Stomach (tissue), 9 donors: ENCODE measurements around the gene PFDN2. TPM values are rescaled to one million over a fixed set of nuclear protein-coding genes. Genes with fewer than 3 reads are reported as not detected.
A peak's percentile ranks its signal among the peaks of the same experiment; 100 is the strongest.

ENCODE experiments used
- DNase-seq, 2 donors: peaks; one replicate each; pipeline versions ENCODE4 v3.0.0 to v3.0.0-alpha.2; 2013 to 2019
- H3K27ac ChIP-seq, 5 donors: fragments of 200-600 bp in 4 of 5; sonication (generic) in 4 of 5; one replicate each; pipeline ENCODE4 v1.5.1; 2013 to 2019; ENCODE audit warnings: mild to moderate bottlenecking in 1 of 5, moderate library complexity in 1 of 5
- H3K27me3 ChIP-seq, 3 donors: fragments of 200-600 bp; sonication (generic); one replicate each; pipeline ENCODE4 v1.5.1; 2017 to 2019; ENCODE audit warnings: mixed run types in 1 of 3
- H3K36me3 ChIP-seq, 4 donors: fragments of 200-600 bp; sonication (generic); 1 replicate in 3 of 4; 2 replicates in 1 of 4; pipeline ENCODE4 v1.5.1; 2016 to 2019
- H3K4me1 ChIP-seq, 4 donors: fragments of 200-600 bp; sonication (generic); one replicate each; pipeline ENCODE4 v1.5.1; 2016 to 2019
- H3K4me3 ChIP-seq, 4 donors: fragments of 200-600 bp; sonication (generic) in 3 of 4; one replicate each; pipeline ENCODE4 v1.5.1; 2016 to 2019; ENCODE audit warnings: mild to moderate bottlenecking in 1 of 4
- H3K9me3 ChIP-seq, 4 donors: fragments of 200-600 bp; sonication (generic); one replicate each; pipeline ENCODE4 v1.5.1; 2016 to 2019
- CTCF ChIP-seq, 7 experiments: fragments of 450-650 bp in 4 of 7; fragments of 200-600 bp in 3 of 7; sonication (generic) in 3 of 7; IDR thresholded peaks; one replicate each; pipeline ENCODE4 v1.5.1; 2016 to 2019; ENCODE audit warnings: antibody characterized with exemption in 7 of 7, control low read depth in 2 of 7, mild to moderate bottlenecking in 1 of 7
- EP300 ChIP-seq: sonication (generic); formaldehyde crosslinking; IDR thresholded peaks from one replicate; pipeline ENCODE4 v1.6.1; 2017; ENCODE audit warnings: antibody characterized with exemption
- POLR2A ChIP-seq, 4 donors: fragments of 450-650 bp; IDR thresholded peaks; one replicate each; pipeline ENCODE4 v1.6.1; 2016; ENCODE audit warnings: antibody characterized with exemption in 4 of 4, control low read depth in 2 of 4, mild to moderate bottlenecking in 1 of 4, moderate library complexity in 1 of 4
- POLR2AphosphoS5 ChIP-seq, 3 donors: sonication (generic); formaldehyde crosslinking; IDR thresholded peaks; one replicate each; pipeline ENCODE4 v1.6.1; 2016; ENCODE audit warnings: antibody characterized with exemption in 3 of 3
- WGBS, 5 donors: extraction: QIAGEN DNeasy Blood & Tissue Kit in 3 of 5; methylation state at CpG; one replicate each; pipeline versions ENCODE4 v1.1.5 to v1.1.7; 2013 to 2018; 5-methylcytosine and 5-hydroxymethylcytosine counted together
- intact Hi-C: fragments of 100-400 bp; cut with DNase I; formaldehyde crosslinking; loops from one replicate; pipeline ENCODE4 v1.15.1; 2023; ENCODE audit warnings: low total_unique reads
- polyA plus RNA-seq, 3 donors: library from polyadenylated mRNA; stranded (reverse); fragments of 200-250 nt; gene quantifications; one replicate each; pipeline ENCODE4 v1.2.3, GENCODE V29; 2013
- total RNA-seq, 5 donors: library from RNA; depleted of rRNA; stranded (reverse); fragments of >200 nt; gene quantifications; one replicate each; pipeline versions ENCODE4 v1.1.0 to v1.2.3, GENCODE V29; 2014 to 2016
- donor health status: healthy with polysubstance abuse.
- donor health status: Bipolar disorder and iron deficiency.
- donor health status: healthy.

Gene PFDN2
- total and polyA plus RNA-seq, 8 donors: 11.6 to 166 (median 59.4) TPM; not detected in 2

- 3 to 11% (median 5%) methylated on average over 14 to 71 of the region's 71 CpGs for WGBS, 5 donors
- TF ChIP-seq POLR2A (IDR thresholded peaks at IDR 0.05): no peak
- TF ChIP-seq CTCF (IDR thresholded peaks at IDR 0.05): peak in 2 of 7 experiments; percentile 8 to 12
- TF ChIP-seq POLR2AphosphoS5 (IDR thresholded peaks at IDR 0.05): peak in 2 of 3 donors; percentile 46 to 60
- H3K4me1 ChIP-seq: peaks cover 14 to 30% (median 21%) of the 10 kb centered on the region in 4 donors
- H3K4me3 ChIP-seq: peak within 1 kb of the TSS; percentile 57 to 79 (median 72)
- intact Hi-C loops: loop anchor here (10.0 kb wide), 1 partner anchor 104 kb away; no protein-coding TSS in a partner anchor
- DNase-seq: peak; percentile 85 to 96
- peak within 1 kb of the TSS; percentile 55 to 77 (median 72) for H3K27ac ChIP-seq
- no peaks in the 10 kb centered on the region for H3K27me3 ChIP-seq
- no peaks in the 10 kb centered on the region for H3K9me3 ChIP-seq
- peaks cover 7 to 39% (median 36%) of the 10 kb centered on the region in 4 donors for H3K36me3 ChIP-seq
Measured at GRCh38 chr1:161098210-161099068, 19.4 kb downstream of the PFDN2 start, which contains the start of gene KLHDC9. Gene KLHDC9 (plus strand): TSS chr1:161098361. CDS start chr1:161098536, 175 bp downstream.

- Histone ChIP-seq H3K9me3 (no peaks in the 10 kb centered on the region), H3K4me3 (no peak overlapping the region), H3K4me1 (peaks cover 14 to 30% (median 21%) of the 10 kb centered on the region in 4 donors), H3K36me3 (peaks cover 0 to 23% (median 22%) of the 10 kb centered on the region in 4 donors), H3K27me3 (no peaks in the 10 kb centered on the region), H3K27ac (peak overlapping the region in 1 of 5 donors; percentile 72)
- 19 to 69% (median 59%) methylated on average over 1 of the region's 1 CpG for WGBS, 5 donors
- DNase-seq: peak in 1 of 2 donors; percentile 42
- no peak for TF ChIP-seq POLR2A (IDR thresholded peaks at IDR 0.05)
- TF ChIP-seq CTCF (IDR thresholded peaks at IDR 0.05): no peak
- no peak for TF ChIP-seq POLR2AphosphoS5 (IDR thresholded peaks at IDR 0.05)
- TF ChIP-seq EP300: no peak
- intact Hi-C loops: loop anchor here (10.0 kb wide), 1 partner anchor 102 kb away; no protein-coding TSS in a partner anchor
Measured at GRCh38 chr1:161096530-161096929, 21.3 kb downstream of the PFDN2 start.

GRCh38 chr1:161096015-161096414, 21.8 kb downstream of the PFDN2 start:
- TF ChIP-seq CTCF (IDR thresholded peaks at IDR 0.05) (no peak), POLR2A (IDR thresholded peaks at IDR 0.05) (no peak), POLR2AphosphoS5 (IDR thresholded peaks at IDR 0.05) (no peak), EP300 (no peak)
- no peaks in the 10 kb centered on the region for H3K9me3 ChIP-seq
- 87 to 96% (median 95%) methylated on average over 2 of the region's 2 CpGs for WGBS, 5 donors

GRCh38 chr1:161095230-161095629, 22.6 kb downstream of the PFDN2 start:
- no peaks in the 10 kb centered on the region for H3K27me3 ChIP-seq
- TF ChIP-seq CTCF (IDR thresholded peaks at IDR 0.05) (no peak), POLR2AphosphoS5 (IDR thresholded peaks at IDR 0.05) (no peak), EP300 (no peak), POLR2A (IDR thresholded peaks at IDR 0.05) (no peak)
- WGBS, 5 donors: 90 to 97% (median 94%) methylated on average over 6 of the region's 6 CpGs
- no peak for DNase-seq
- peaks cover 14 to 30% (median 21%) of the 10 kb centered on the region in 4 donors for H3K4me1 ChIP-seq
- intact Hi-C loops: loop anchor here (10.0 kb wide), 1 partner anchor 100 kb away; no protein-coding TSS in a partner anchor
- H3K4me3 ChIP-seq: no peak overlapping the region
- H3K9me3 ChIP-seq: no peaks in the 10 kb centered on the region
- no peak overlapping the region for H3K27ac ChIP-seq
- peaks cover 0 to 10% (median 9%) of the 10 kb centered on the region in 4 donors for H3K36me3 ChIP-seq

More at GRCh38 chr1:161096015-161096414, 21.8 kb downstream of the PFDN2 start:
- Histone ChIP-seq H3K27me3 (no peaks in the 10 kb centered on the region), H3K27ac (no peak overlapping the region), H3K36me3 (peaks cover 0 to 18% (median 17%) of the 10 kb centered on the region in 4 donors), H3K4me3 (no peak overlapping the region), H3K4me1 (peaks cover 14 to 30% (median 21%) of the 10 kb centered on the region in 4 donors)
- intact Hi-C loops: loop anchor here (10.0 kb wide), 1 partner anchor 101 kb away; no protein-coding TSS in a partner anchor
- DNase-seq: no peak
